Liver (tissue), 9 donors: ENCODE results near the gene UTP4. TPM values are rescaled to one million over a fixed set of nuclear protein-coding genes. Genes with fewer than 3 reads are reported as not detected.

Experiments
- DNase-seq: peaks from one replicate; pipeline ENCODE4 v3.0.0-alpha.2; 2017; ENCODE audit warnings: low spot score
- H3K27ac ChIP-seq, 2 donors: one replicate each; pipeline ENCODE4 v1.7.0; 2013; ENCODE audit warnings: inconsistent platforms in 2 of 2, low read length in 2 of 2, control low read depth in 1 of 2, low read depth in 1 of 2, mild to moderate bottlenecking in 1 of 2
- H3K27me3 ChIP-seq, 4 donors: one replicate each; pipeline versions ENCODE4 v1.6.1 to v1.7.0; 2013; ENCODE audit warnings: low read length in 3 of 4, inconsistent platforms in 1 of 4, mild to moderate bottlenecking in 1 of 4, moderate library complexity in 1 of 4; ENCODE audit not compliant: control insufficient read depth in 4 of 4, insufficient read depth in 4 of 4
- H3K36me3 ChIP-seq, 4 donors: one replicate each; pipeline versions ENCODE4 v1.6.1 to v1.7.0; 2013; ENCODE audit warnings: low read length in 3 of 4, mild to moderate bottlenecking in 3 of 4, low read depth in 1 of 4, moderate library complexity in 1 of 4; ENCODE audit not compliant: control insufficient read depth in 4 of 4, insufficient read depth in 3 of 4
- H3K4me1 ChIP-seq, 4 donors: one replicate each; pipeline versions ENCODE4 v1.6.1 to v1.7.0; 2013; ENCODE audit warnings: low read length in 3 of 4, mild to moderate bottlenecking in 3 of 4, moderate library complexity in 1 of 4; ENCODE audit not compliant: control insufficient read depth in 4 of 4, insufficient read depth in 4 of 4
- H3K4me3 ChIP-seq, 3 donors: one replicate each; pipeline versions ENCODE4 v1.6.1 to v1.7.0; 2013; ENCODE audit warnings: low read length in 3 of 3, control low read depth in 1 of 3, low read depth in 1 of 3, mild to moderate bottlenecking in 1 of 3
- H3K9ac ChIP-seq, 2 donors: one replicate each; pipeline ENCODE4 v1.7.0; 2013; ENCODE audit warnings: low read length in 2 of 2, mild to moderate bottlenecking in 2 of 2, moderate library complexity in 2 of 2, control low read depth in 1 of 2, low read depth in 1 of 2
- H3K9me3 ChIP-seq, 4 donors: one replicate each; pipeline versions ENCODE4 v1.6.1 to v1.7.0; 2013; ENCODE audit warnings: low read length in 3 of 4; ENCODE audit not compliant: control insufficient read depth in 4 of 4
- ATF3 ChIP-seq: IDR thresholded peaks from 2 replicates; pipeline ENCODE4 v1.6.1; 2016; ENCODE audit warnings: antibody characterized with exemption
- CTCF ChIP-seq: fragments of 150-350 bp; IDR thresholded peaks from 2 replicates; pipeline ENCODE4 v1.5.1; 2017; ENCODE audit warnings: improper control_type of control experiment, low read depth, low read length; ENCODE audit not compliant: missing input control
- EGR1 ChIP-seq, 2 donors: IDR thresholded peaks; 2 replicates each; pipeline ENCODE4 v1.6.1; 2016 to 2018; ENCODE audit warnings: antibody characterized with exemption in 2 of 2, low read depth in 2 of 2
- FOXA1 ChIP-seq: IDR thresholded peaks from 2 replicates; pipeline ENCODE4 v1.6.1; 2016; ENCODE audit warnings: antibody characterized with exemption
- FOXA2 ChIP-seq: IDR thresholded peaks from 2 replicates; pipeline ENCODE4 v1.6.1; 2016; ENCODE audit warnings: antibody characterized with exemption
- HNF4A ChIP-seq, 2 donors: conservative IDR thresholded peaks; 2 replicates each; pipeline ENCODE4 v1.6.1; 2016; ENCODE audit warnings: antibody characterized with exemption in 2 of 2, mild to moderate bottlenecking in 2 of 2
- JUND ChIP-seq, 2 donors: IDR thresholded peaks; 2 replicates each; pipeline ENCODE4 v1.6.1; 2016; ENCODE audit warnings: antibody characterized with exemption in 2 of 2
- RAD21 ChIP-seq, 2 donors: IDR thresholded peaks; 2 replicates each; pipeline ENCODE4 v1.6.1; 2016; ENCODE audit warnings: antibody characterized with exemption in 2 of 2, mild to moderate bottlenecking in 2 of 2
- TAF1 ChIP-seq: conservative IDR thresholded peaks from 2 replicates; pipeline ENCODE4 v1.6.1; 2016; ENCODE audit warnings: antibody characterized with exemption, mild to moderate bottlenecking
- WGBS: extraction: QIAGEN DNeasy Blood & Tissue Kit; methylation state at CpG from one replicate; pipeline ENCODE4 v1.1.7; 2013; 5-methylcytosine and 5-hydroxymethylcytosine counted together
- polyA plus RNA-seq, 2 donors: library from polyadenylated mRNA; stranded (reverse) in 1 of 2; unstranded in 1 of 2; fragments of 200-250 nt in 1 of 2; fragments of >200 nt in 1 of 2; fragmentation: Nextera tagmentation in 1 of 2; extraction: Ambion mirVana in 1 of 2; gene quantifications; one replicate each; pipeline versions ENCODE4 v1.2.1 to v1.2.3, GENCODE V29; 2013 to 2015
- total RNA-seq, 2 donors: library from RNA; depleted of rRNA; stranded (reverse); fragments of >200 nt; gene quantifications; one replicate each; pipeline ENCODE4 v1.2.3, GENCODE V29; 2014
- donor health status: healthy.
- donor health status: healthy.
- donor health status: healthy.
- donor health status: healthy.
- donor health status: healthy.

The UTP4 gene
- total and polyA plus RNA-seq, 4 donors, result 11.3 to 13.8 (median 12.4) TPM

GRCh38 chr16:69111876-69112230, 20.6 kb upstream of the UTP4 start (continued):
- TF ChIP-seq CTCF (no peak), EGR1 (IDR thresholded peaks at IDR 0.05; ENCODE audit: low read depth in 2 of 2) (no peak), FOXA1 (no peak), FOXA2 (no peak), JUND (IDR thresholded peaks at IDR 0.05) (no peak)

- H3K4me1 ChIP-seq, result peaks cover under 1 to 19% (median 4%) of the 10 kb centered on the region in 4 donors
- no peak overlapping the region for H3K9ac ChIP-seq
- peaks cover 0 to 22% (median 2%) of the 10 kb centered on the region in 4 donors for H3K36me3 ChIP-seq
- no peak for TF ChIP-seq ATF3
- peak; percentile 76 for TF ChIP-seq CTCF
- TF ChIP-seq JUND (IDR thresholded peaks at IDR 0.05), result no peak
- TF ChIP-seq RAD21 (IDR thresholded peaks at IDR 0.05), result peak; percentile 78 to 84
- H3K27ac ChIP-seq, result no peak overlapping the region
- peak; percentile 72 for DNase-seq
- no peak overlapping the region for H3K4me3 ChIP-seq
- no peaks in the 10 kb centered on the region for H3K9me3 ChIP-seq
- WGBS, result 43% methylated on average over 6 of the region's 6 CpGs
- no peaks in the 10 kb centered on the region for H3K27me3 ChIP-seq
Observed at GRCh38 chr16:69112285-69113129, 19.9 kb upstream of the UTP4 start.

- DNase-seq, result no peak
- Histone ChIP-seq H3K4me1 (peaks cover 0 to 19% (median 1%) of the 10 kb centered on the region in 4 donors), H3K9ac (no peak overlapping the region), H3K9me3 (no peaks in the 10 kb centered on the region), H3K4me3 (no peak overlapping the region), H3K27ac (no peak overlapping the region), H3K36me3 (peaks cover 0 to 24% (median 2%) of the 10 kb centered on the region in 4 donors), H3K27me3 (no peaks in the 10 kb centered on the region)
- TF ChIP-seq FOXA2 (no peak), TAF1 (no peak), EGR1 (IDR thresholded peaks at IDR 0.05; ENCODE audit: low read depth in 2 of 2) (no peak), HNF4A (conservative IDR thresholded peaks at IDR 0.05) (no peak)
- 97% methylated on average over 7 of the region's 7 CpGs for WGBS
Observed at GRCh38 chr16:69113216-69113615, 19.2 kb upstream of the UTP4 start.
